ENCODE data around the gene VSIG10.
A peak's percentile ranks its signal among the peaks of the same experiment; 100 is the strongest.

VSIG10 gene

GRCh38 chr12:118035190-118036041, 68.4 kb downstream of the VSIG10 start:
- TF ChIP-seq CTCF (IDR thresholded peaks at IDR 0.05; ENCODE audit: borderline replicate concordance, control extremely low read depth, extremely low read depth, insufficient read depth, missing control alignments) = no peak
- in situ Hi-C loops (cut with MboI; ENCODE audit: low sequenced_read_pairs, unreplicated experiment) = loop anchor here (25.0 kb wide), 1 partner anchor 148 kb away; no protein-coding TSS in a partner anchor
- DNase-seq (ENCODE audit: low spot score) = peak; percentile 75

DNA sequence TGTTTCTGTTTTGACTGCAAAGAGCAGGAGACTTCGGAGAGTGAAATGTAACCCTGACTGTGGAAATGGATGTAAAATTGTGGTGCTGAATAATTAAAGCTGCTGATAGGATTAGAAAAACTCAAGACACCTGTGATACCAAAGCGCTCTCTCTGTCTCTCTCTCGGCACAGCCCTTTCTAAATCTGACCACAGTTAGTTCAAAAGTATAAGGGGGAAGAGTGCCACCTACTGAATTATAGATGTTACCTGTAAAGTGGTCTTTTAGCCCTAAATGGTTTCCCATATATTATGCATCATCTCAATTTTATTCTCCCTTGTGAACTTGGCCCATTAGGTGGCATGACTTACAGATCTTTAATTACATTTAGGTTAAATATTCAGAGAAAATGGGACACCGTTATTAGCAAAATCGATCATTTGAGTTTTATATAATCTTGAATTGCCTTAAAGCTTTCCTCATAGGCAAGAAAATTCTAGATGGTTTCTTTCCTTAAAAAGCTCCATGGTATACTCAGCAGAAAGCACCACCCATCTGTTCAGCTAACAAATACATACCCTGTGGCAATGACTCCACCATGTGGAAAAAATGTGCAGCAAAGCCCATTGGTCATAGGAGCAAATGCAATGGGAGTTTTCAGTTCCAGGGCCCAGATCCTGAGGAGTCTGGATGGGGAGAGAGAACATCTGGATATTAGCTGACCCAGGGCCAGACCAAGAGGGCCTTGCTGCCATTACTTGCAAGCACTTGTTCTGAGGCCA, 69.2 kb downstream of the VSIG10 start:
- DNase-seq (ENCODE audit: low spot score) = no peak
- TF ChIP-seq CTCF (IDR thresholded peaks at IDR 0.05; ENCODE audit: borderline replicate concordance, control extremely low read depth, extremely low read depth, insufficient read depth, missing control alignments) = peak; percentile 23
- in situ Hi-C loops (cut with MboI; ENCODE audit: low sequenced_read_pairs, unreplicated experiment) = loop anchor here (25.0 kb wide), 1 partner anchor 147 kb away; no protein-coding TSS in a partner anchor

GRCh38 chr12:118033902-118034301, 69.9 kb downstream of the VSIG10 start:
- TF ChIP-seq CTCF (IDR thresholded peaks at IDR 0.05; ENCODE audit: borderline replicate concordance, control extremely low read depth, extremely low read depth, insufficient read depth, missing control alignments) = no peak
- in situ Hi-C loops (cut with MboI; ENCODE audit: low sequenced_read_pairs, unreplicated experiment) = loop anchor here (25.0 kb wide), 1 partner anchor 147 kb away; no protein-coding TSS in a partner anchor
- no peak for DNase-seq (ENCODE audit: low spot score)

DNA sequence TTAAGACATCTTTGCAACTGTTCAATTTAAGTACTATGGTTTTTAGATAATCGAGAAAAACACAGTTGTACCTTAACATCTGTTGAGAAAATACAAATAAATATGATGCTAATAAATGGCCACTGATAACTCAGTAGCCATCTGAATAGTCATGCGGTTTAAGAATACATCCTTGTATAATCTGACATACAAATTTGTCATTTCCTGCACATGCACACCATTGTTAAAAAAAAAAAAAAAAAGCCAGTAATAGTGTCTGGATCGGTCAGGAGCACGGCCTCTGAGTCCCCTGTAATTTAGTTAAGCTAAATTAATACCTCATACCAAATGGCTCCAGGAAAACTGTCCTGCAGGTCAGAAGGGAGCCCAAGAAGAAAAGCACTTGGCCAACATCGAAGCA, 70.5 kb downstream of the VSIG10 start:
- TF ChIP-seq CTCF (IDR thresholded peaks at IDR 0.05; ENCODE audit: borderline replicate concordance, control extremely low read depth, extremely low read depth, insufficient read depth, missing control alignments) = no peak
- DNase-seq (ENCODE audit: low spot score) = no peak
- in situ Hi-C loops (cut with MboI; ENCODE audit: low sequenced_read_pairs, unreplicated experiment) = loop anchor here (25.0 kb wide), 1 partner anchor 146 kb away; no protein-coding TSS in a partner anchor

DNA sequence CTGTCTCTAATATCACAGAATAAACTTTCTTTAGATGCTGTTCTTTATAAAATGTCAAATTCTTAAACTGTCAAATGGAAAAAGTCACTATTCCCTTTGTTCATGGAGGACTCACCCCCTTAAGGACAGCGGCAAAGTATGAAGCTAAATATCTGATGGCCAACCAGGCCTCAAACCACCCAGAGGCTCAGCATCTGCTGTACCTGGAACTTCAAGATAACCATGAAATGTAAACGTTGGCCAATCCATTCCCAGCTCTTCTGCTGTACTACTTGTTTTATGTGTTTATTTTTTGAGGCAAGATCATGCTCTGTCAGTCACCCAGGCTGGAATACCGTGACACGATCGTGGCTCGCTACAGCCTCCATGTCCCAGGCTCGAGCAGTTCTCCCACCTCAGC, 71.6 kb downstream of the VSIG10 start:
- in situ Hi-C loops (cut with MboI; ENCODE audit: low sequenced_read_pairs, unreplicated experiment) = loop anchor here (25.0 kb wide), 1 partner anchor 145 kb away; no protein-coding TSS in a partner anchor
- DNase-seq (ENCODE audit: low spot score) = no peak
- TF ChIP-seq CTCF (IDR thresholded peaks at IDR 0.05; ENCODE audit: borderline replicate concordance, control extremely low read depth, extremely low read depth, insufficient read depth, missing control alignments) = no peak

GRCh38 chr12:118029166-118029565, 74.6 kb downstream of the VSIG10 start:
- no peak for TF ChIP-seq CTCF (IDR thresholded peaks at IDR 0.05; ENCODE audit: borderline replicate concordance, control extremely low read depth, extremely low read depth, insufficient read depth, missing control alignments)
- in situ Hi-C loops (cut with MboI; ENCODE audit: low sequenced_read_pairs, unreplicated experiment) = loop anchor here (25.0 kb wide), 1 partner anchor 142 kb away; no protein-coding TSS in a partner anchor
- no peak for DNase-seq (ENCODE audit: low spot score)

Data from GM13976 (cell line).